Choroid plexus epithelial cell (primary cell): ENCODE measurements around the gene KRT37.

Source experiments
- DNase-seq: peaks from one replicate; pipeline ENCODE4 v3.0.0-alpha.2; 2010; ENCODE audit warnings: low read depth
- H3K4me3 ChIP-seq: 2 replicates; pipeline ENCODE4 v1.5.1; 2011; ENCODE audit warnings: low read depth, mild to moderate bottlenecking, control low read depth, low read length, moderate library complexity
- CTCF ChIP-seq: conservative IDR thresholded peaks from 2 replicates; pipeline ENCODE4 v1.5.1; 2011; ENCODE audit warnings: low read depth, mild to moderate bottlenecking, control low read depth, inconsistent platforms, low read length, moderate library complexity

Gene KRT37

DNA sequence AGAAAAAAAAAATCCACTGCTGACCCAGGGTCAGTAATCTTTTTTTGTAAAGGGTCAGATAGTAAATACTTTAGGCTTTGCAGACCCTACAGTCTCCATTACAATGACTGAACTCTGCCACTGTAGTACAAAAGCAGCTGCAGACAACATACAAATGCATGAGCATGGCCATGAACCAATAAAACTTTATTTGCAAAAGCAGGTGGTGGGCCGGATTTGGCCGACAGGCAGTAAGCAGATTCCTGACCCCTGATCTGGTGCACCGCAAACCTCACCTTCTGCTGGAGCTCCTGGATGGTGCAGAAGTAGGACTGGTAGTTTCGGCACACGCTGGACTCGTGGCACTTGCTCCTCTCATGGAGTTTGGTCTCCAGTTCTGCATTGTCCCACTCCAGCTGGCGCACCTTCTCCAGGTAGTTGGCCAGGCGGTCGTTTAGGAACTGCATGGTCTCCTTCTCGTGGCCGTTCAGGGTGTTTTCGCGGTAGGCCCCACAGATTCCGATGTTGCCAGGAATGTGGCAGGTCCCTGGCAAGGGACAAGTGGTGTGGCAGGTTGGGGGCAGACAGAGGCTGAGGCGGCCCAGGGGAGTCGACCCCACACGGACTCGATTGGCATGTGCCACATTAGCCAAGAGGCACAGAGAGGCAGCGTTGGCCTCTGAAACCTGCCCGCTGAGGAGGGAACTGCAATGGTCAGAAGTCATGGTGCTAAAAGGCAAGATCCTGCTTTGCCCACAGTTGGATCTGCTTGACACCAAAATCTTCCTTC is 13.1 kb downstream of the KRT37 start:
- no peak overlapping the region for H3K4me3 ChIP-seq
- DNase-seq, result no peak
- no peak for TF ChIP-seq CTCF

- no peak for DNase-seq
- no peak for TF ChIP-seq CTCF
- no peak overlapping the region for H3K4me3 ChIP-seq
Observed at GRCh38 chr17:41407226-41407625, 17.2 kb downstream of the KRT37 start.

DNA sequence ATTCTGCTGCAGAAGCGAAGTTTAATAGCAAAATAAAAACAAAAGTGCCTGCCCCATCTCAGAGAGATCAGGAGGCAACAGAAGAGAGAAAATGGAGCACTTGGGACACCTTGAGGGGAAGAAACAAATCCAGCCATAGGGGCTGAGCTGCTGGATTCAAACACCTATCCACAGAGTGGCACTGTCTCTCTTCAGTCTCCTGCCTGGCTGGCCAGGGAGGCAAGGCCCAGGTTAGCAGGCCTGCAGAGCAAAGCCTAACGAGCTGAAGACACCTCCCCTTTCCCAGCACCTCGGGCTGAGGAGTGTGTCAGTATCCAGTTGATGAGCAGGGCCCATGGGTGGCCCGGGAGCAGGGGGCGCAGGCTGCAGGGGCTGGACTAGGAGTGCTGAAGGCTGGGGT is 18.2 kb downstream of the KRT37 start:
- peak; percentile 11 for TF ChIP-seq CTCF
- DNase-seq, result peak; percentile 25

GRCh38 chr17:41404024-41404671 is 20.2 kb downstream of the KRT37 start:
- peak; percentile 89 for DNase-seq
- no peak overlapping the region for H3K4me3 ChIP-seq
- no peak for TF ChIP-seq CTCF

More for the DNA sequence above, 18.2 kb downstream of the KRT37 start:
- no peak overlapping the region for H3K4me3 ChIP-seq

- H3K4me3 ChIP-seq, result no peak overlapping the region
- no peak for TF ChIP-seq CTCF
- DNase-seq, result no peak
Observed at GRCh38 chr17:41403404-41404023, 20.9 kb downstream of the KRT37 start.

- peak; percentile 12 for DNase-seq
- no peak overlapping the region for H3K4me3 ChIP-seq
- no peak for TF ChIP-seq CTCF
Observed at GRCh38 chr17:41402161-41402560, 22.2 kb downstream of the KRT37 start.
